ENCODE data around the gene FGFBP1.

Gene FGFBP1

DNA sequence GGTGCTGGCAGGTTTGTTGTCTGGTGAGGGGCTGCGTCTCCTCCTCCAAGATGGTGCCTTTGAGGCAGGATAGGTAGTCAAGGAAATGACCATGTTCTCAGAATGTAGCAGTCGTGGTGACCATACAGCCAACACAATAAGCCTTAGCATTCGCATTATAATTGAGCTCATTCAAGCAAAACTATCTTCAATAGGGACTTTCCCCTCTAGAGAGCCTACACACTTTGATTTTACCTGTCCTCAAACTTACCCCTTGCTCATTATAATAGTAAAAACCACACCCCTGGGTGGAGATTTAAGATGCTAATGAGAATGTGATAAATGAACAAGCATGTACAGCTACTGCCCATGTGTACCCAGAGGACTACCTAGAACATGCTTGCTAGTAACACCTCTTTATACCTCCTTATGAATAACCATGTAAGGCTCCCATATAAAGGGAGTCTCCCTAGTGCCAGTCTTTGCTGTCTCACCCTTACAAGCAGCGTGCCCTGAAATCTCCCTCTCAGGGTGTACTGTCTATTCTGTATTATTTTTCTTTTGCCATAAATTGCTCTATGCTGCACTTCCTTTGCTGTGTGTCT is 48.2 kb downstream of the FGFBP1 start:
- in situ Hi-C loops (cut with MboI; ENCODE audit: low pct_unique_long_range_greater_than_20kb, low sequenced_read_pairs) = no loop called here
- DNase-seq = no peak

DNA sequence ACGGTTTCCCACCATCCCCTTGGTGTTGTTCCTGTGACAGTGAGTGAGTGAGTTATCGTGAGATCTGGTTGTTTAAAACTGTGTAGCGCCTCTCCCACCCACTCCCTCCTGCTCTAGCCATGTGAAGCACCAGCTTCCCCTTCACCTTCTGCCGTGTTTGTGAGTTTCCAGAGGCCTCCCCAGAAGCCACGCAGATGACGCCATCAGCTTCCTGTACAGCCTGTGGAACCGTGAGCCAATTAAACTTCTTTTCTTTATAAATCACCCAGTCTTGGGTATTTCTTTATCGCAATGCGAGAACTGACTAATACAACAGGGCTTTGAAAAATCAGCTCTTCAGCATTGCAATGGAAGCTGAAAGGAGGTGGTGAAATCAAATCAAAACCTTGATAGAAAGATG is 50.0 kb downstream of the FGFBP1 start:
- in situ Hi-C loops (cut with MboI; ENCODE audit: low pct_unique_long_range_greater_than_20kb, low sequenced_read_pairs) = no loop called here
- DNase-seq = no peak

Data from KBM-7 (cell line).